CD14-positive monocyte (primary cell): ENCODE data around the gene ELMO1. TPM values are rescaled to one million over a fixed set of nuclear protein-coding genes. Genes with fewer than 3 reads are reported as not detected.

Experiments
- DNase-seq, 3 donors: peaks; one replicate each; pipeline ENCODE4 v3.0.0-alpha.2; 2011 to 2022
- H2AFZ ChIP-seq: 2 replicates; pipeline ENCODE4 v1.6.0; 2012; ENCODE audit warnings: mild to moderate bottlenecking, low read depth, low read length, inconsistent platforms; ENCODE audit not compliant: insufficient read depth, poor library complexity, severe bottlenecking
- H3K27ac ChIP-seq, 2 donors: 1 replicate in 1 of 2; 2 replicates in 1 of 2; pipeline ENCODE4 v1.5.1; 2012 to 2013; ENCODE audit warnings: low read length in 2 of 2, control low read depth in 1 of 2, inconsistent platforms in 1 of 2, low read depth in 1 of 2, mild to moderate bottlenecking in 1 of 2
- H3K27me3 ChIP-seq, 2 donors: one replicate each; pipeline versions ENCODE4 v1.6.0 to v1.6.1; 2011 to 2013; ENCODE audit warnings: low read length in 2 of 2; ENCODE audit not compliant: control insufficient read depth in 2 of 2, insufficient read depth in 2 of 2
- H3K36me3 ChIP-seq, 2 donors: replicated peaks in 1 of 2; 1 replicate in 1 of 2; 2 replicates in 1 of 2; pipeline versions ENCODE4 v1.5.1 to v1.6.1; 2012 to 2013; ENCODE audit warnings: low read length in 2 of 2, control low read depth in 1 of 2, inconsistent platforms in 1 of 2, mild to moderate bottlenecking in 1 of 2; ENCODE audit not compliant: insufficient read depth in 2 of 2, control insufficient read depth in 1 of 2
- H3K4me1 ChIP-seq, 2 donors: 1 replicate in 1 of 2; 2 replicates in 1 of 2; pipeline versions ENCODE4 v1.5.1 to v1.6.1; 2012 to 2013; ENCODE audit warnings: low read length in 2 of 2, control low read depth in 1 of 2, inconsistent platforms in 1 of 2, mild to moderate bottlenecking in 1 of 2, moderate library complexity in 1 of 2; ENCODE audit not compliant: insufficient read depth in 2 of 2, control insufficient read depth in 1 of 2
- H3K4me2 ChIP-seq: replicated peaks from 2 replicates; pipeline ENCODE3; 2012; ENCODE audit warnings: low read length, moderate library complexity, mild to moderate bottlenecking; ENCODE audit not compliant: poor library complexity, severe bottlenecking; ENCODE audit errors: extremely low read depth
- H3K4me3 ChIP-seq, 3 experiments: fragments of 200-600 bp in 1 of 3; sonication (generic) in 1 of 3; replicated peaks in 1 of 3; 1 replicate in 2 of 3; 2 replicates in 1 of 3; pipeline ENCODE4 v1.5.1; 2011 to 2013; ENCODE audit warnings: low read length in 3 of 3, mild to moderate bottlenecking in 3 of 3, control low read depth in 2 of 3, low read depth in 2 of 3, inconsistent platforms in 1 of 3, moderate library complexity in 1 of 3
- H3K79me2 ChIP-seq: 2 replicates; pipeline ENCODE4 v1.6.0; 2012; ENCODE audit warnings: mild to moderate bottlenecking, control low read depth, inconsistent platforms, low read length, moderate library complexity; ENCODE audit not compliant: insufficient read depth
- H3K9ac ChIP-seq: 2 replicates; pipeline ENCODE4 v1.6.0; 2017; ENCODE audit warnings: low read length, mild to moderate bottlenecking; ENCODE audit not compliant: insufficient read depth, poor library complexity, severe bottlenecking
- H3K9me3 ChIP-seq, 2 donors: replicated peaks in 1 of 2; 1 replicate in 1 of 2; 2 replicates in 1 of 2; pipeline versions ENCODE4 v1.5.1 to v1.6.1; 2012 to 2013; ENCODE audit warnings: low read length in 2 of 2, control low read depth in 1 of 2; ENCODE audit not compliant: control insufficient read depth in 1 of 2, insufficient read depth in 1 of 2
- H4K20me1 ChIP-seq: 2 replicates; pipeline ENCODE4 v1.6.0; 2012; ENCODE audit warnings: mild to moderate bottlenecking, low read length, control low read depth, moderate library complexity; ENCODE audit not compliant: insufficient read depth
- H3K27ac Mint-ChIP-seq, 7 donors: one replicate each; pipeline ENCODE4 v1.8.0; 2020; ENCODE audit warnings: mild to moderate bottlenecking in 7 of 7, mixed read lengths in 7 of 7, moderate library complexity in 6 of 7, inconsistent platforms in 2 of 7
- H3K27me3 Mint-ChIP-seq, 3 donors: one replicate each; pipeline ENCODE4 v1.8.0; 2021 to 2022; ENCODE audit warnings: low read depth in 3 of 3, mild to moderate bottlenecking in 3 of 3, mixed read lengths in 3 of 3, moderate library complexity in 3 of 3, inconsistent platforms in 1 of 3
- H3K36me3 Mint-ChIP-seq, 2 donors: one replicate each; pipeline ENCODE4 v1.8.0; 2020; ENCODE audit warnings: mixed read lengths in 2 of 2, inconsistent platforms in 1 of 2, mild to moderate bottlenecking in 1 of 2
- H3K4me1 Mint-ChIP-seq: one replicate; pipeline ENCODE4 v1.8.0; 2020; ENCODE audit warnings: mild to moderate bottlenecking, mixed read lengths
- H3K4me3 Mint-ChIP-seq, 2 donors: one replicate each; pipeline ENCODE4 v1.8.0; 2020; ENCODE audit warnings: mild to moderate bottlenecking in 2 of 2, mixed read lengths in 2 of 2, moderate library complexity in 1 of 2
- H3K9me3 Mint-ChIP-seq, 7 donors: one replicate each; pipeline ENCODE4 v1.8.0; 2020 to 2022; ENCODE audit warnings: mixed read lengths in 7 of 7, mild to moderate bottlenecking in 6 of 7, moderate library complexity in 6 of 7, inconsistent platforms in 2 of 7
- CTCF ChIP-seq: fragments of 200-600 bp; IDR thresholded peaks from one replicate; pipeline ENCODE4 v1.8.0; 2022; ENCODE audit warnings: antibody characterized with exemption, mild to moderate bottlenecking
- WGBS: methylation state at CpG from one replicate; pipeline ENCODE4 v1.1.5; 2013; ENCODE audit warnings: missing lambda C conversion rate; ENCODE audit not compliant: insufficient coverage; 5-methylcytosine and 5-hydroxymethylcytosine counted together
- intact Hi-C, 2 donors: fragments of 100-400 bp; cut with micrococcal nuclease; formaldehyde crosslinking; loops; one replicate each; pipeline versions ENCODE4 v1.15.0 to v1.15.1; 2023
- polyA plus RNA-seq, 3 donors: library from polyadenylated mRNA; depleted of rRNA in 1 of 3; unstranded in 2 of 3; stranded (reverse) in 1 of 3; fragments of 300-500 nt in 2 of 3; fragments of >200 nt in 1 of 3; fragmentation: Illumina TruSeq in 2 of 3; gene quantifications; 1 replicate in 2 of 3; 2 replicates in 1 of 3; pipeline ENCODE4 v1.2.3, GENCODE V29; 2012 to 2021

Gene ELMO1
- polyA plus RNA-seq, 3 donors: 46.6 to 50.2 (median 46.7) TPM

- intact Hi-C loops: no loop called here
- 67% methylated on average over 2 of the region's 3 CpGs for WGBS
- Histone ChIP-seq H3K9ac (no peak overlapping the region), H3K36me3 (no peaks in the 10 kb centered on the region), H3K9me3 (no peaks in the 10 kb centered on the region), H3K4me1 (peaks cover 4 to 11% of the 10 kb centered on the region in 2 donors), H3K4me2 (no peak overlapping the region), H3K79me2 (no peaks in the 10 kb centered on the region), H3K4me3 (no peak overlapping the region), H3K27me3 (no peaks in the 10 kb centered on the region), H3K27ac (no peak overlapping the region), H4K20me1 (peaks cover 65% of the 10 kb centered on the region), H2AFZ (no peak overlapping the region)
- TF ChIP-seq CTCF: no peak
- Mint-ChIP-seq H3K4me1 (peaks cover under 1% of the 10 kb centered on the region), H3K27me3 (peaks cover 0 to 1% (median 0%) of the 10 kb centered on the region in 3 donors), H3K36me3 (peaks cover 7% of the 10 kb centered on the region in 2 donors), H3K4me3 (no peak overlapping the region), H3K27ac (no peak overlapping the region), H3K9me3 (peaks cover 0 to 2% (median 0%) of the 10 kb centered on the region in 7 donors)
- no peak for DNase-seq
Observed at GRCh38 chr7:36957620-36958019, 491.0 kb downstream of the ELMO1 start.

- no peak for DNase-seq
- peaks cover 61% of the 10 kb centered on the region for H4K20me1 ChIP-seq
- H3K9me3 ChIP-seq: no peaks in the 10 kb centered on the region
- H3K4me3 ChIP-seq: no peak overlapping the region
- peaks cover 0 to 1% (median 0%) of the 10 kb centered on the region in 3 donors for H3K27me3 Mint-ChIP-seq
- no peaks in the 10 kb centered on the region for H3K79me2 ChIP-seq
- intact Hi-C loops: no loop called here
- H3K36me3 ChIP-seq: no peaks in the 10 kb centered on the region
- WGBS: no CpG with 5 or more reads among the region's 6 CpGs
- no peaks in the 10 kb centered on the region for H3K9me3 Mint-ChIP-seq
- H3K27me3 ChIP-seq: no peaks in the 10 kb centered on the region
- peaks cover 3 to 5% of the 10 kb centered on the region in 2 donors for H3K36me3 Mint-ChIP-seq
- no peak overlapping the region for H3K9ac ChIP-seq
- H3K4me3 Mint-ChIP-seq: no peak overlapping the region
- no peak overlapping the region for H2AFZ ChIP-seq
- no peak overlapping the region for H3K4me2 ChIP-seq
- no peak for TF ChIP-seq CTCF
- no peak overlapping the region for H3K27ac ChIP-seq
- H3K27ac Mint-ChIP-seq: no peak overlapping the region
- H3K4me1 ChIP-seq: peaks cover 6 to 13% of the 10 kb centered on the region in 2 donors
- peaks cover 4% of the 10 kb centered on the region for H3K4me1 Mint-ChIP-seq
Observed at GRCh38 chr7:36956814-36957213, 491.9 kb downstream of the ELMO1 start.
